GM19397 (cell line): Measurements from ENCODE around the gene KIRREL3.

Source experiments
- ATAC-seq: cut with Tn5 transposase; IDR thresholded peaks from one replicate; pipeline ENCODE4 v1.9.1; 2021; ENCODE audit warnings: mild to moderate bottlenecking, moderate library complexity; ENCODE audit not compliant: unreplicated experiment

The KIRREL3 gene

GRCh38 chr11:126748100-126748791 is 252.3 kb downstream of the KIRREL3 start:
- no peak for ATAC-seq

GRCh38 chr11:126747315-126747714 is 253.3 kb downstream of the KIRREL3 start:
- ATAC-seq, result no peak

GRCh38 chr11:126746443-126746842 is 254.1 kb downstream of the KIRREL3 start:
- no peak for ATAC-seq

GRCh38 chr11:126744699-126745098 is 255.9 kb downstream of the KIRREL3 start:
- no peak for ATAC-seq

GRCh38 chr11:126743628-126744027 is 256.9 kb downstream of the KIRREL3 start:
- ATAC-seq, result no peak

- no peak for ATAC-seq
Observed at GRCh38 chr11:126742582-126742981, 258.0 kb downstream of the KIRREL3 start.

- no peak for ATAC-seq
Observed at GRCh38 chr11:126740846-126741245, 259.7 kb downstream of the KIRREL3 start.

GRCh38 chr11:126739499-126740145 is 260.9 kb downstream of the KIRREL3 start:
- ATAC-seq, result no peak

GRCh38 chr11:126738295-126739031 is 262.1 kb downstream of the KIRREL3 start:
- no peak for ATAC-seq

GRCh38 chr11:126736682-126737572 is 263.6 kb downstream of the KIRREL3 start:
- no peak for ATAC-seq

GRCh38 chr11:126734752-126735151 is 265.8 kb downstream of the KIRREL3 start:
- no peak for ATAC-seq

GRCh38 chr11:126733685-126734084 is 266.9 kb downstream of the KIRREL3 start:
- no peak for ATAC-seq

- ATAC-seq, result no peak
Observed at GRCh38 chr11:126732981-126733380, 267.6 kb downstream of the KIRREL3 start.

GRCh38 chr11:126731576-126732142 is 268.9 kb downstream of the KIRREL3 start:
- ATAC-seq, result no peak

GRCh38 chr11:126727381-126727780 is 273.2 kb downstream of the KIRREL3 start:
- ATAC-seq, result no peak

- no peak for ATAC-seq
Observed at GRCh38 chr11:126725521-126725920, 275.0 kb downstream of the KIRREL3 start.

GRCh38 chr11:126725043-126725442 is 275.5 kb downstream of the KIRREL3 start:
- ATAC-seq, result no peak

- ATAC-seq, result no peak
Observed at GRCh38 chr11:126723665-126724045, 276.9 kb downstream of the KIRREL3 start.

GRCh38 chr11:126722956-126723664 is 277.5 kb downstream of the KIRREL3 start:
- ATAC-seq, result no peak
